SHP77 treated with DMSO at 0.1 percent for 48 hours (cell line): ENCODE results near the gene TAL2.

Source experiments
- DNase-seq: peaks from one replicate; lab custom pipeline; 2025; lab: John Stamatoyannopoulos, UW

TAL2 gene

GRCh38 chr9:105710638-105711037 is 48.4 kb downstream of the TAL2 start:
- DNase-seq: no peak

DNA sequence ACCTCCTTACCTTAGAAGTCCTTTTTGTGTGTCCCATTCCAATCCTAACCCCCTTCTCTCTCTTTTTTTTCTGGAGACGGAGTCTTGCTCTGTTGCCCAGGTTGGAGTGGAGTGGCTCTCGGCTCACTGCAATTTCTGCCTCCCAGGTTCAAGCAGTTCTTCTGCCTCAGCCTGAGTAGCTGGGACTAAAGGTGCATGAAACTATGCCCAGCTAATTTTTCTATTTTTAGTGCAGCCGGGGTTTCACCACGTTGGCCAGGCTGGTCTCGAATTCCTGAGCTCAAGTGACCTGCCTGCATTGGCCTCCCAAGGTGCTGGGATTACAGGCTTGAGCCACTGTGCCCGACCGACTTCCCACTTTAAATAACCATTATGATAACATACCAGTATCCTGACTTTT is 49.6 kb downstream of the TAL2 start:
- DNase-seq: no peak

- no peak for DNase-seq
Measured at GRCh38 chr9:105712297-105712696, 50.0 kb downstream of the TAL2 start.
